Stomach smooth muscle (tissue), 2 donors: ENCODE results near the gene PTPRJ.

Experiments used
- H3K27ac ChIP-seq: one replicate; pipeline ENCODE4 v1.7.0; 2013; ENCODE audit warnings: mild to moderate bottlenecking, low read length, inconsistent platforms
- H3K27me3 ChIP-seq, 2 donors: one replicate each; pipeline ENCODE4 v1.7.0; 2013; ENCODE audit warnings: low read length in 2 of 2; ENCODE audit not compliant: insufficient read depth in 2 of 2, control insufficient read depth in 1 of 2
- H3K36me3 ChIP-seq, 2 donors: one replicate each; pipeline ENCODE4 v1.7.0; 2013; ENCODE audit warnings: low read length in 2 of 2; ENCODE audit not compliant: control insufficient read depth in 2 of 2, insufficient read depth in 2 of 2
- H3K4me1 ChIP-seq: one replicate; pipeline ENCODE4 v1.7.0; 2013; ENCODE audit warnings: low read length; ENCODE audit not compliant: control insufficient read depth, insufficient read depth
- H3K4me3 ChIP-seq, 2 donors: one replicate each; pipeline ENCODE4 v1.7.0; 2013; ENCODE audit warnings: low read length in 2 of 2
- H3K9ac ChIP-seq, 2 donors: one replicate each; pipeline ENCODE4 v1.7.0; 2013; ENCODE audit warnings: low read length in 2 of 2, mild to moderate bottlenecking in 1 of 2
- H3K9me3 ChIP-seq, 2 donors: one replicate each; pipeline ENCODE4 v1.7.0; 2013; ENCODE audit warnings: low read length in 2 of 2; ENCODE audit not compliant: control insufficient read depth in 2 of 2
- donor health status: healthy.
- donor health status: Pancreatic carcinoma.

Gene PTPRJ

DNA sequence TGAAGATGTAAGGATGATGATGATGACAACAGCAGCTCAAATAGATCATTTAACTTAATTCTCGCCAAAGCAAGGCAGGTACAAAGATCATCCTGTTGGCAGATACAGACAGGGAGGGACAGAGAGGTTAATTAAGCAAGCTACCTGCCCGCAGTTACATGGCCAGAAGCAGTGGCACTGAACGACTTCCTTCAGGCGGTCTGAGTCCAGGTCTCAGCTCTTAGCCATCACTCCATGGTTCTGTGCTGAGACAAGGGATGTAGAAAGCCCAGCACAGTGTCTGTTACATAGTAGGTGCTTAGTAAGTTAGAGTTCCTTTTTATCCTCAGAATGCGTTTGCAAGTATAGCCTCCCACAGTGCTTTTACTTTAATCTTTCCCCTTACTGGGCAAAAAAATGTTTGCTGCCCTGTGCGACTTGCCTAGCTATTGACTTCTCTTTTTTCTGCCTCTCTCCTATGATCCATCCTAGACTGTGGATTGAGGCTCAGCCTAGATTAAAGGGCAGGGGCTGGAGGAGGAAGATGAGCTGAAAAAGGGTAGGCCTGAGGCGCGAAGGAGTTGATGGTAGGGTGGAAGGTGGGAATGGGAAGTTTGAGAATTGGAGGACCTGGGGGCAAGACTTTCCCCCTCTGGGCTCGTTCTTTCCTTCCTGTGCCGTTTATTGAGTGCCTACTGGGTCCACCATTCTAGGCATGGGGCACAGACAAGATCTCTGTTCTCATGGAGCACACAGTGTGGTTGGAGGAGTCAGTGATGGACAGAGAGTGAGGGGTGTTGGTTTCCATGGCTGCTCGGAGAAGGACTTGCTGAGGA is 128.1 kb downstream of the PTPRJ start:
- Histone ChIP-seq H3K9ac (no peak overlapping the region), H3K4me1 (peaks cover 9% of the 10 kb centered on the region), H3K4me3 (no peak overlapping the region), H3K36me3 (no peaks in the 10 kb centered on the region), H3K27me3 (no peaks in the 10 kb centered on the region), H3K27ac (no peak overlapping the region), H3K9me3 (no peaks in the 10 kb centered on the region)

GRCh38 chr11:48109046-48109666 is 128.8 kb downstream of the PTPRJ start:
- no peaks in the 10 kb centered on the region for H3K9me3 ChIP-seq
- no peak overlapping the region for H3K9ac ChIP-seq
- peaks cover 9% of the 10 kb centered on the region for H3K4me1 ChIP-seq
- no peaks in the 10 kb centered on the region for H3K36me3 ChIP-seq
- peak overlapping the region in 1 of 2 donors; percentile 69 for H3K4me3 ChIP-seq
- no peaks in the 10 kb centered on the region for H3K27me3 ChIP-seq
- H3K27ac ChIP-seq: no peak overlapping the region

DNA sequence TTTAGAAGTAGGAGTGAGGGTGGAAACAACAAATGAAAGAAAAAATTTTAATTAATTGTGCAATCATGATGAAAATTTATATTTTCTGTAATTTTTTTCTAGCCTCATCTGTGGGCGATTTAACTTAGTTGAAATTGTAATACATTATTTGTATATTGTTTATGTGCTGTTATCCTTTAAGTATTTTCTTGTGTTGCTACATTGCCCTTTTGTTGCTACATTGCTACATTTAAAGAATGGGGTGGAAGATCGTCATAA is 130.1 kb downstream of the PTPRJ start:
- Histone ChIP-seq H3K9me3 (no peaks in the 10 kb centered on the region), H3K4me1 (peaks cover 9% of the 10 kb centered on the region), H3K9ac (no peak overlapping the region), H3K27ac (no peak overlapping the region), H3K27me3 (no peaks in the 10 kb centered on the region), H3K4me3 (no peak overlapping the region), H3K36me3 (no peaks in the 10 kb centered on the region)

DNA sequence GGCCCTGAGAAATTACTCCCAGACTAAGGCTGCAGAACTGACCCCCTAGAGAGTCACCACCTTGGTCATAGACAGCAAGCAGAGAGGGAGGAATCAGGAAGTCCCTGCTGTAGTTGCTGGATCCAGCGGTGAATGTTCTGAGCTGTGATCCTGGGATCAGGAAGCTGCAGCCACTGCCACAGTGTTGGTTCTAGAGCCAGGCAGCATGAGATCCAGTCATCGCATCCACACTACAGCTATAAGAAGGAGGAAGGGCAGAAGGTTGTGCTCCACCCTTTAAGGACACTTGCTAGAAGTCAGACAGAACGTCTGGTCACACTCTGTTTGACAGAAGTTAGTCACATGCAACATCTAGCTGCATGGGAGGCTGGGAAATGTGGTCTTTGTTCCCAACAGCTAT is 131.5 kb downstream of the PTPRJ start:
- H3K36me3 ChIP-seq: no peaks in the 10 kb centered on the region
- H3K4me3 ChIP-seq: no peak overlapping the region
- no peak overlapping the region for H3K9ac ChIP-seq
- no peak overlapping the region for H3K27ac ChIP-seq
- peaks cover 9% of the 10 kb centered on the region for H3K4me1 ChIP-seq
- H3K9me3 ChIP-seq: no peaks in the 10 kb centered on the region
- no peaks in the 10 kb centered on the region for H3K27me3 ChIP-seq

DNA sequence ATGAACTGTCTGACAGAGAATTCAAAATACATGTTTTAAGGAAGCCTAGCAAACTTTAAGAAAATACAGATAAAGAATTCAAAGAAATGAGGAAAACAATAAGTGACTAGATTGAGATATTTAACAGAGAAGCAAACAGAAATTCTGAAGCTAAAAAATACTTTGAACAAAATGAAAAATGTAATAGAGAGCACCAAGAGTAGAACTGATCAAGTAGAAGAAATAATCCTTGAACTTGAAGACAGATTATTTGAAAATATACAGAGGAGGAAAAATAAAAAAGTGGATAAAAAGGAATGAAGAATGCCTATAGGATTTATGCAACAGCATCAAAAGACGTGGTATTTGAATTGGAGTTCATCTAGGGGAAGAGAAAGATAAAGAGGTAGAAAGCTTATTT is 134.4 kb downstream of the PTPRJ start:
- H3K9me3 ChIP-seq: no peaks in the 10 kb centered on the region
- no peaks in the 10 kb centered on the region for H3K27me3 ChIP-seq
- no peak overlapping the region for H3K9ac ChIP-seq
- no peak overlapping the region for H3K27ac ChIP-seq
- no peak overlapping the region for H3K4me3 ChIP-seq
- peaks cover 6% of the 10 kb centered on the region for H3K4me1 ChIP-seq
- H3K36me3 ChIP-seq: no peaks in the 10 kb centered on the region

DNA sequence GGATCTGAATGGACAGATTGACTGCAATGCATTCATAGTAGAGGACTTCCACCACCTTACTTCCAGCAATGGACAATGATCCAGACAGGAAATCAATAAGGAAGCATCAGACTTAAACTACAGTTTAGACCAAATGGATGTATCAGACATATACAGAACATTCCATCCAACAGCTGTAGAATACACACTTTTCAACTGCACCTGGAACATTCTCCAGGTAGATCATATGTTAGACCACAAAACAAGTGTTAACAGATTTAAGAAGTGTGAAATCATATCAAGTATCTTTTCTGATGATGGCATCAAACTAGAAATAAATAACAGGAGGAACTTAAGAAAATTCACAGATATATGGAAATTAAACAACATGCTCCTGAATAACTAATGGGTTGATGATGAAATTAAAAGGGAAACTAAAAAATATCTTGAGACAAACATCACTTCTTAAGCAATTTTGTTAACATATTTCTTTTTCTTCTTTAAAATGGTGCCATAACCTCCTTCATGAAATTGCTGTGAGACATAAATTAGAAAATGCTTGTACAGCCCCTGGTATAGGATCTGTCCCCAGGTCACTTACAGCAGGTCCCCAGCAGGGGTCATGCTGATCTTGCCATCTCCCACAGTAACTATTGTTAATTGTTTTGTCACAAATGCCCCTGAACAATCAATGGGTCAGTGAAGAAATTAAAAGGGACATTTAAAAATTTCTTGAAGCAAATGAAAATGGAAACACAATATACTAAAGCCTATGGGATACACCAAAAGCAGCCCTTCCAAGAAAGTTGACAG is 136.3 kb downstream of the PTPRJ start:
- Histone ChIP-seq H3K36me3 (no peaks in the 10 kb centered on the region), H3K4me3 (no peak overlapping the region), H3K4me1 (no peaks in the 10 kb centered on the region), H3K9ac (no peak overlapping the region), H3K27ac (no peak overlapping the region), H3K9me3 (no peaks in the 10 kb centered on the region), H3K27me3 (no peaks in the 10 kb centered on the region)

DNA sequence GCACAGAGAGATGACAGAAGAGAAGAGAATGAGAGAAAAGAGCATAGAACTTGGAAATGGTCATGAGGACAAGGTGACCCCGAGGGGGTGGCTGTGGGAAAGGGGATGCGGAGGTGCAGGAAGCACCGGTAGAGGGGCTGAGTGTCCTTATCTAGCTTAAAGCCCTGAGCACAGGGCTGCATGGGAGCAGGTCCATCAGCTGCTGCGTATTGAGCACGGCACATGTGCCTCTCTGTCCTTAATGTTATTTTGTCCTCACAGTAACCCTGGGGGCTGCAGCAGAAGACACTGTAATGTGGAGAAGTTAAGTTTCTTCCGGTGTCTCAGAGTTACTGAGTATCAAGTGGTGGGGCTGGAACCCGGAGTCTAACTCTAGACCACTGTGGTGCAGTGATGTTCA is 141.9 kb downstream of the PTPRJ start:
- no peak overlapping the region for H3K4me3 ChIP-seq
- no peak overlapping the region for H3K27ac ChIP-seq
- no peaks in the 10 kb centered on the region for H3K27me3 ChIP-seq
- H3K9me3 ChIP-seq: no peaks in the 10 kb centered on the region
- H3K4me1 ChIP-seq: peaks cover 3% of the 10 kb centered on the region
- H3K9ac ChIP-seq: no peak overlapping the region
- peaks cover 3 to 7% of the 10 kb centered on the region in 2 donors for H3K36me3 ChIP-seq

GRCh38 chr11:48122656-48123055 is 142.3 kb downstream of the PTPRJ start:
- Histone ChIP-seq H3K9ac (no peak overlapping the region), H3K9me3 (no peaks in the 10 kb centered on the region), H3K4me1 (peaks cover 3% of the 10 kb centered on the region), H3K27me3 (no peaks in the 10 kb centered on the region), H3K4me3 (no peak overlapping the region), H3K36me3 (peaks cover 5 to 7% of the 10 kb centered on the region in 2 donors), H3K27ac (no peak overlapping the region)

DNA sequence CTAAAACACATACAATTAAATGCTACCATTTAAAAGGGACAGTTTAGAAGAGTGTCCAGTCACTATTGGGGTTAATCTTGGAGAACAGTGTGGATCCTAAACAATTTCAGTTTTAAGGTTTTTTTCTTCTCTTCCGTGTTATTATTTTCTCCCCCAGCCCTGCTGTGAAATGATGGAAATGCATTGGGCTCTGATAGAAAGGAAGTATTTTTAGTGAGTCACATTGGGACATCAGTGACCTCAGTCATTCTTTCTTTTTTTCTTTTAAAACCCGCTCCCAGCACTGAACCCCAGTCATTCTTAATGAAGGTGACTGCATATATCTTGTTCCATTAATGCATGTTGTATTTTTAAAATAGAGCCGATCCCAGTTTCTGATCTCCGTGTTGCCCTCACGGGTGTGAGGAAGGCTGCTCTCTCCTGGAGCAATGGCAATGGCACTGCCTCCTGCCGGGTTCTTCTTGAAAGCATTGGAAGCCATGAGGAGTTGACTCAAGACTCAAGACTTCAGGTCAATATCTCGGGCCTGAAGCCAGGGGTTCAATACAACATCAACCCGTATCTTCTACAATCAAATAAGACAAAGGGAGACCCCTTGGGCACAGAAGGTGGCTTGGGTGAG is 143.0 kb downstream of the PTPRJ start:
- no peak overlapping the region for H3K27ac ChIP-seq
- H3K9ac ChIP-seq: no peak overlapping the region
- H3K4me1 ChIP-seq: peaks cover 3% of the 10 kb centered on the region
- H3K27me3 ChIP-seq: no peaks in the 10 kb centered on the region
- H3K4me3 ChIP-seq: no peak overlapping the region
- H3K9me3 ChIP-seq: no peaks in the 10 kb centered on the region
- H3K36me3 ChIP-seq: peaks cover 7 to 11% of the 10 kb centered on the region in 2 donors

DNA sequence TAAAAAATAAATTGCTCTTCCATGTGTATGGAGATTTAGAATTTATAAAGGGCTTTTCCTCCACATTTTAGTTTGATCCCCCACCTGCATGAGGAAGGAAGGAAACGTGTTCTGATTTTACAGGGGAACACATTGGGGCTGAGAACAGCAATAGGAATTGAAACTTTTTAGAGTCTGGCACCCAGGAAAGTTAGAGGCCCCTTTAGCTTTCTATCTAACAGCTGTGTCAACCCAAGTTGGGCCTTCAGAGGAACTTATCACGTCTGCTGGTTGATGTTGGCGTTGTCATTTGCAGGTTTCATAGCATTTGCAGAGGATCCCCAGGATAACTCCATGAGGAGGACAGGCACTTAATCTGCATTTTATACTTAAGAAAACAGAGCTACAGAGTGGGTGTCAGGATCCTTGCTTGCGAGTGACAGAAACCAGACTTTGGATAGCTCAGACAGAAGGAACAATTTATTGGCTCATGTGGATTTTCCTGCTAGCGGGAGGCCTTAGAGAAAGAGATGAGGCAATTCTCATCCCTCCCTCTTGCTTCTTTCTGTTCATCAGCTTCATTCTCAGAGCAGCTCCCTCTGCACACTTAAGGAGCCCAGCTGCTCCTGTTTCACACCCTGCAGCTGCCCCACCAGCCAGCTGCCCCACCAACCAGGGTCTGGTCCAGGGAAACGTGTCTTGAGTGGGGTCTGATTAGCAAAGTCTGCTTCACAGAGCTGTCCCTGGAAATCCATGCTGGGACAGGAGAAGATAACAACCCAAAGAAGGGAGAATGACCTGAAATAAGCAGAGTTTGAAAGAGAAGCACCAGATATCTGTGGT is 143.8 kb downstream of the PTPRJ start:
- Histone ChIP-seq H3K4me1 (peaks cover 3% of the 10 kb centered on the region), H3K9ac (no peak overlapping the region), H3K4me3 (no peak overlapping the region), H3K36me3 (peaks cover 7 to 11% of the 10 kb centered on the region in 2 donors), H3K9me3 (no peaks in the 10 kb centered on the region), H3K27ac (no peak overlapping the region), H3K27me3 (no peaks in the 10 kb centered on the region)
